Measurements from ENCODE around the gene IP6K2.
A peak's percentile ranks its signal among the peaks of the same experiment; 100 is the strongest.

Gene IP6K2

DNA sequence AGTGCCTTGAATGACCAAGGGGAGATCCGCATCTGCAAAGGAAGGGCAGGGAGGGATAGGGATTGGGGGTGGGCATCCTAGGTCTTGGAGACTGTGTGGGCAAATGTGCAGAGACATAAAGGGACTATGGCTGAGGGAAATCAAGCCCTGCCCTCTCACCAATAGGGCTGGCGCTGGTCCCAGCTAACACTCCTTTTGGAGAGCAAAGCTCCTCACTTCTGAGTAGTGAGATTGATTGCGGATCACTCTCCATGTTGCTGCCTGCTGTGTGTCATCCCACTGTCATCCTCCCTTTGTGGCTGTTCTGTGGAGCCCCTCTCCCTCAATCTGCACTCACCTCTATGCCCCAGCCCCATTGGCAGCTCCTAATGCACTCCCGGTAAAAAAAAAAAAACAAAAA is 52.1 kb downstream of the IP6K2 start:
- in situ Hi-C loops (cut with HindIII; ENCODE audit: low sequenced_read_pairs) = no loop called here
- H3K4me3 ChIP-seq (ENCODE audit: low read depth, low read length) = no peak overlapping the region
- DNase-seq (ENCODE audit: low read depth, low spot score) = no peak

GRCh38 chr3:48664313-48664644 is 52.7 kb downstream of the IP6K2 start:
- DNase-seq (ENCODE audit: low read depth, low spot score) = no peak
- peak overlapping the region; percentile 57 for H3K4me3 ChIP-seq (ENCODE audit: low read depth, low read length)
- in situ Hi-C loops (cut with HindIII; ENCODE audit: low sequenced_read_pairs) = no loop called here
- TF ChIP-seq CTCF (IDR thresholded peaks at IDR 0.05; ENCODE audit: low read depth, low read length) = no peak

More for the DNA sequence above, 52.1 kb downstream of the IP6K2 start:
- no peak for TF ChIP-seq CTCF (IDR thresholded peaks at IDR 0.05; ENCODE audit: low read depth, low read length)

DNA sequence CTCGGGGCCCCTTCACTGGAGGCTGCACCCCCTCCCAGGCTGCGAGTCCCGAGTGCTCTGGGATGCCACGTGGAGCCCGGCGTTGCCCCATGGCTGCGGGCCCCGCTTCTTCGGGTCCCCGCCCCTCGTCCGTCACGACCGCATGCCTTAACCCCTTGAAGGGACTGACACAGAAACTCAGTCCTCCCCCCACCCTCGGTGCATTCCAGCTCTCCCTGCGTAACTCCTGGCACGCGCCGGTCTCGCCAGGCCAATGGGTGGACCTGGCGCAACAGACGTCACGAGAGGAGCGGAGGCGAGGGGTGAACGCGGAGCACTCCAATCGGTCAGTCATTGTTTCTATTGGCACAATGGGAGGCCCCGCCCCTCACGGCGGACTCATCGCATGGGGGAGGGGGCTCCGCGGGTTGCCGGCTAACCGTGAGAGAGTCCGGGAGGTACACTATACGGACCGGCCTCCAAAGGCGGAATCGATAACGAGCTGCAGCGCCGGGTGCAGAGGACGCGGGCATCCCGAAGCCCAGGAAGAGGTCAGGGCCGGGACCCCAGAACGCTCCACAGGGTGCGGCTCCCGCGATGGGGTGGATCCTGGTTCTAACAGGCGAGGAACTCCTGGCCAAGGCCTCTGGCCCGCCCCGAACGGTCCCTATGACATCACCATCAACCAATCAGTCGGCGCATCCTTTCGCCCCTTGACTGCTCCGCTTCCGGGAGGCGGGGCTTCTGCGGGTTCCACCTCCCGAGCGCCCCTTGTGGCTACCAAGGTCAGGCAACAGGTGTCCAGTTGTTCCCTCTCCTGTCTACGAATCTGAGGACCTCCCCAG is 53.3 kb downstream of the IP6K2 start:
- peak; percentile 85 for TF ChIP-seq CTCF (IDR thresholded peaks at IDR 0.05; ENCODE audit: low read depth, low read length)
- peak; percentile 97 for DNase-seq (ENCODE audit: low read depth, low spot score)
- peak overlapping the region; percentile 57 for H3K4me3 ChIP-seq (ENCODE audit: low read depth, low read length)
- in situ Hi-C loops (cut with HindIII; ENCODE audit: low sequenced_read_pairs) = no loop called here

- no peak for TF ChIP-seq CTCF (IDR thresholded peaks at IDR 0.05; ENCODE audit: low read depth, low read length)
- DNase-seq (ENCODE audit: low read depth, low spot score) = peak; percentile 86
- H3K4me3 ChIP-seq (ENCODE audit: low read depth, low read length) = peak within 1 kb of the TSS; percentile 57
- in situ Hi-C loops (cut with HindIII; ENCODE audit: low sequenced_read_pairs) = no loop called here
These were observed 54.1 kb downstream of the IP6K2 start, which contains the start of gene CELSR3 for GRCh38 chr3:48662753-48663488. Gene CELSR3, minus strand, starts transcription at chr3:48662886. Its CDS starts 252 bp downstream, at chr3:48662634.

- in situ Hi-C loops (cut with HindIII; ENCODE audit: low sequenced_read_pairs) = no loop called here
- DNase-seq (ENCODE audit: low read depth, low spot score) = no peak
- no peak for TF ChIP-seq CTCF (IDR thresholded peaks at IDR 0.05; ENCODE audit: low read depth, low read length)
- no peak overlapping the region for H3K4me3 ChIP-seq (ENCODE audit: low read depth, low read length)
These were observed 54.8 kb downstream of the IP6K2 start for GRCh38 chr3:48662145-48662752.

DNA sequence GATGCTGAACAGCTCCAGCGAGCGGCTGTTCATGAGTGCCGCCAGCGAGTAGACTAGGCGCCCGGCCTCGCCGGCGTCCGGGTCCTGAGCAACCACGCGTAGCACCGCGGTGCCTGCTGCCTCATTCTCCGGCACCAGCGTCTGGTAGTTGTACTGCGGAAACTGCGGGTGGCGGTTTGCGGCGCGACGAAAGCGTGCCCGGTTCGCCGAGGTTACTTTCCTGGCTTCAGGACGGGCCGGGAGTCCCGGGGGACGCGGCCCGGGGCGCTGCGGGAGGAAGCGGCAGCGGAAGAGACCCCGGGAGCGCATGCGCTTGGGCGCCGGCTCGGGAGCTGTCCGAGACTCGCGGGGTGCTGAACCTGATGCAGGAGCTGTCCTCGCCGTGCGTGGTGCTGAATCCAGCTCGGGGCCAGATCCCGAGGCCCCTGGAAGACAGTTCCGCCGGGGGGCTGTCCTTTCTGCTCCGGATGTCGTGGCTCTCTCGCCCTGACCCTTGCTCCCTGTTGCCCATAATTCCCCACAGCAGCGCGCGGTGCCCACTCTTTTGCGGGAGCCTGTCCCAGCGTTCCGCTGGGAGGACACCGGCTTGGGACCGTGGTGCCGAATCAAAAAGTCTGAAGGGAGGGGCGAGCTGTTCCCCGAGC is 55.4 kb downstream of the IP6K2 start:
- TF ChIP-seq CTCF (IDR thresholded peaks at IDR 0.05; ENCODE audit: low read depth, low read length) = no peak
- H3K4me3 ChIP-seq (ENCODE audit: low read depth, low read length) = peak overlapping the region; percentile 31
- in situ Hi-C loops (cut with HindIII; ENCODE audit: low sequenced_read_pairs) = no loop called here

More for the DNA sequence above, 55.4 kb downstream of the IP6K2 start:
- peak; percentile 44 for DNase-seq (ENCODE audit: low read depth, low spot score)
